Loucy (cell line): ENCODE data around the gene CAP2.

Experiments used
- EZH2phosphoT487 ChIP-seq: fragments of 200-600 bp; IDR thresholded peaks from 2 replicates; pipeline ENCODE4 v1.6.1; 2018; ENCODE audit warnings: antibody characterized with exemption, mild to moderate bottlenecking, moderate library complexity, borderline replicate concordance
- TF ChIP-seq, protein P1 (sequence below): fragments of 200-600 bp; sonication (generic); conservative IDR thresholded peaks from 2 replicates; pipeline ENCODE4 v1.5.1; 2014; ENCODE audit warnings: mild to moderate bottlenecking, antibody characterized with exemption, low read length

DNA sequence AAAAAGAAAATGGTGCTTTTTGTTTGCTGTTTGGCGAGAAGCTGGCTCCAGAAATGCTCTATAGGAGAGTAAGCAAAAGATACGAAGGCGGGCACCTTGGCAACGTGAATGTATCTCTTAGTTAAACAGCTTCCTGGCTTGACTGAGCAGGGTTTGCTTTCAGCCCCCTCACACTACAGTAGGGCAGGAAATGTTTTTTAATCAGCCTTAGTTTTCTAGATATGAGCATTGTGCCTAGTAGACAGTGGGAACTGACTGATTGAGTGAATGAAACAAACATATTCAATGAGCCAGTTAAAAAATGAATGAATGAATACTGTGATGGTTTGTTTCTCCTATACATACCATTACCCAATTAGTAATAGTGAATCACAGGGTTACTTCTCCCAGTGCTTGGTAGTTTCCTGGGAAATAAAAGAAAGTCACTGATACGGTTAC, 19.9 kb downstream of the CAP2 start:
- TF ChIP-seq, protein P1, sequence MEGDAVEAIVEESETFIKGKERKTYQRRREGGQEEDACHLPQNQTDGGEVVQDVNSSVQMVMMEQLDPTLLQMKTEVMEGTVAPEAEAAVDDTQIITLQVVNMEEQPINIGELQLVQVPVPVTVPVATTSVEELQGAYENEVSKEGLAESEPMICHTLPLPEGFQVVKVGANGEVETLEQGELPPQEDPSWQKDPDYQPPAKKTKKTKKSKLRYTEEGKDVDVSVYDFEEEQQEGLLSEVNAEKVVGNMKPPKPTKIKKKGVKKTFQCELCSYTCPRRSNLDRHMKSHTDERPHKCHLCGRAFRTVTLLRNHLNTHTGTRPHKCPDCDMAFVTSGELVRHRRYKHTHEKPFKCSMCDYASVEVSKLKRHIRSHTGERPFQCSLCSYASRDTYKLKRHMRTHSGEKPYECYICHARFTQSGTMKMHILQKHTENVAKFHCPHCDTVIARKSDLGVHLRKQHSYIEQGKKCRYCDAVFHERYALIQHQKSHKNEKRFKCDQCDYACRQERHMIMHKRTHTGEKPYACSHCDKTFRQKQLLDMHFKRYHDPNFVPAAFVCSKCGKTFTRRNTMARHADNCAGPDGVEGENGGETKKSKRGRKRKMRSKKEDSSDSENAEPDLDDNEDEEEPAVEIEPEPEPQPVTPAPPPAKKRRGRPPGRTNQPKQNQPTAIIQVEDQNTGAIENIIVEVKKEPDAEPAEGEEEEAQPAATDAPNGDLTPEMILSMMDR: no peak
- no peak for TF ChIP-seq EZH2phosphoT487
